ENCODE results near the gene VEGFC. TPM values are rescaled to one million over a fixed set of nuclear protein-coding genes. Genes with fewer than 3 reads are reported as not detected.

VEGFC gene
- total RNA-seq, 1 donor from 2014 or later = 11.1 TPM

GRCh38 chr4:176741253-176741652 lies 51.5 kb downstream of the VEGFC start:
- H3K4me1 Mint-ChIP-seq (ENCODE audit: low read depth) = peaks cover 21% of the 10 kb centered on the region
- H3K4me3 Mint-ChIP-seq (ENCODE audit: unreplicated experiment) = no peak overlapping the region
- no peak for DNase-seq (ENCODE audit: low spot score)
- H3K27ac Mint-ChIP-seq (ENCODE audit: unreplicated experiment) = no peak overlapping the region
- H3K36me3 Mint-ChIP-seq (ENCODE audit: low read depth) = no peaks in the 10 kb centered on the region
- TF ChIP-seq CTCF (IDR thresholded peaks at IDR 0.05) = no peak
- no peaks in the 10 kb centered on the region for H3K27me3 Mint-ChIP-seq (ENCODE audit: low read depth)
- no peaks in the 10 kb centered on the region for H3K9me3 Mint-ChIP-seq (ENCODE audit: low read depth)

DNA sequence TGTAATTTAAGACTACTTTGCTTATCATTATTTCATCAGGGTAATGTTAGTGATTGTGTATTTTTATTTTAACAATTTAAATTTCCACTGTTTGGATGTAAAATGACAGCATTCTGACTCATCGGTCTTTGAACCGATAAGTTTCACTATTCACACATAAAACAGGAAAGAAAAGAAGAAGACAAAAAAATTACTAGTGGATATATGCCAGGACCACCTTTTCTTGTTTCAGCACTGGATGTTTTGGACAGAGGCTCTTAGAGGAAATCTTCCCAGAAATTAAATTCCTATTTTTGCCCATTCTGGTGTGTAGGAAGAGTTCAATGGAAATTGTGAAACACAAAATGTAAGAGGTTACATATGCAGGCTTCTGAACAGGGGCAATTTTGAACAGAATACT lies 57.4 kb downstream of the VEGFC start:
- no peak for DNase-seq (ENCODE audit: low spot score)
- H3K4me3 Mint-ChIP-seq (ENCODE audit: unreplicated experiment) = no peak overlapping the region
- no peaks in the 10 kb centered on the region for H3K9me3 Mint-ChIP-seq (ENCODE audit: low read depth)
- TF ChIP-seq CTCF (IDR thresholded peaks at IDR 0.05) = no peak
- no peaks in the 10 kb centered on the region for H3K27me3 Mint-ChIP-seq (ENCODE audit: low read depth)
- H3K4me1 Mint-ChIP-seq (ENCODE audit: low read depth) = peaks cover 32% of the 10 kb centered on the region
- peak overlapping the region; percentile 36 for H3K27ac Mint-ChIP-seq (ENCODE audit: unreplicated experiment)
- no peaks in the 10 kb centered on the region for H3K36me3 Mint-ChIP-seq (ENCODE audit: low read depth)

- DNase-seq (ENCODE audit: low spot score) = no peak
- Mint-ChIP-seq H3K9me3 (ENCODE audit: low read depth) (no peaks in the 10 kb centered on the region), H3K27me3 (ENCODE audit: low read depth) (no peaks in the 10 kb centered on the region), H3K4me3 (ENCODE audit: unreplicated experiment) (peak overlapping the region; percentile 7), H3K27ac (ENCODE audit: unreplicated experiment) (peak overlapping the region; percentile 66), H3K36me3 (ENCODE audit: low read depth) (no peaks in the 10 kb centered on the region), H3K4me1 (ENCODE audit: low read depth) (peaks cover 33% of the 10 kb centered on the region)
- TF ChIP-seq CTCF (IDR thresholded peaks at IDR 0.05) = no peak
These were observed 58.3 kb downstream of the VEGFC start for GRCh38 chr4:176734461-176734860.

GRCh38 chr4:176729489-176729888 lies 63.2 kb downstream of the VEGFC start:
- Mint-ChIP-seq H3K9me3 (ENCODE audit: low read depth) (no peaks in the 10 kb centered on the region), H3K27me3 (ENCODE audit: low read depth) (no peaks in the 10 kb centered on the region), H3K4me3 (ENCODE audit: unreplicated experiment) (no peak overlapping the region), H3K27ac (ENCODE audit: unreplicated experiment) (no peak overlapping the region), H3K4me1 (ENCODE audit: low read depth) (peaks cover 38% of the 10 kb centered on the region), H3K36me3 (ENCODE audit: low read depth) (no peaks in the 10 kb centered on the region)
- no peak for TF ChIP-seq CTCF (IDR thresholded peaks at IDR 0.05)
- DNase-seq (ENCODE audit: low spot score) = no peak

DNA sequence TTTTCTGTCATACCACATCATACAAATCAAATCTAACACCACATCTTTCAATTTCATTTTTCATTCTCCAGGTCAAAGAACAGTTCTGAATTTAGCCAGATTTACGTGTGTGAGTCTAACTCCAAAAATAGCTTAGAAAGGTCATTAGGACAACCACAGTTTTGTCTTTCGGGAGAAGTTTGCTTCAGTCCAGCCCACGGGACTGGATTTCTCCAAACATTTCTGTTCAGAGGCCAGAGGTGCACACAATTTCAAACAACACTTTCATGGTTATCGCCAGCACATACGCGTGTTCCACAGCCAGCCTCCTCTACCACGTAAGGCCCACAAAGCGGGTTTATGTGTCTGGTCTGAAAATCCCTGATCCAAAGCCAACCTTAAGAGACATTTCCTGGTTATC lies 65.9 kb downstream of the VEGFC start:
- H3K4me3 Mint-ChIP-seq (ENCODE audit: unreplicated experiment) = no peak overlapping the region
- H3K27ac Mint-ChIP-seq (ENCODE audit: unreplicated experiment) = peak overlapping the region; percentile 25

More for the DNA sequence above, 65.9 kb downstream of the VEGFC start:
- no peaks in the 10 kb centered on the region for H3K9me3 Mint-ChIP-seq (ENCODE audit: low read depth)
- H3K4me1 Mint-ChIP-seq (ENCODE audit: low read depth) = peaks cover 16% of the 10 kb centered on the region
- no peaks in the 10 kb centered on the region for H3K27me3 Mint-ChIP-seq (ENCODE audit: low read depth)
- peaks cover 1% of the 10 kb centered on the region for H3K36me3 Mint-ChIP-seq (ENCODE audit: low read depth)
- DNase-seq (ENCODE audit: low spot score) = no peak
- no peak for TF ChIP-seq CTCF (IDR thresholded peaks at IDR 0.05)

Measured in chondrocyte (in vitro differentiated cells).